Skeletal muscle cell (primary cell): ENCODE data around the gene CELSR3.

Experiments used
- DNase-seq: peaks from one replicate; pipeline ENCODE4 v3.0.0-alpha.2; 2010; ENCODE audit warnings: low read depth
- H3K4me3 ChIP-seq: 2 replicates; pipeline ENCODE4 v1.5.1; 2011; ENCODE audit warnings: low read depth, mild to moderate bottlenecking, control low read depth, low read length, moderate library complexity

The CELSR3 gene

GRCh38 chr3:48687220-48687678 is 24.6 kb upstream of the CELSR3 start:
- H3K4me3 ChIP-seq = no peak overlapping the region

GRCh38 chr3:48686538-48687219 is 24.0 kb upstream of the CELSR3 start:
- no peak overlapping the region for H3K4me3 ChIP-seq
- no peak for DNase-seq

More at GRCh38 chr3:48687220-48687678, 24.6 kb upstream of the CELSR3 start:
- no peak for DNase-seq

GRCh38 chr3:48685603-48686511 is 23.2 kb upstream of the CELSR3 start, which contains the start of gene NCKIPSD:
TSS of gene NCKIPSD (minus strand) at chr3:48685915. CDS start at chr3:48685807, 108 bp downstream.
- H3K4me3 ChIP-seq = peak within 1 kb of the TSS; percentile 94
- no peak for DNase-seq

- H3K4me3 ChIP-seq = peak overlapping the region; percentile 94
- no peak for DNase-seq
Observed at GRCh38 chr3:48685293-48685602, 22.6 kb upstream of the CELSR3 start.

- H3K4me3 ChIP-seq = peak overlapping the region; percentile 94
- DNase-seq = no peak
Observed at GRCh38 chr3:48684480-48685143, 21.9 kb upstream of the CELSR3 start.

- peak overlapping the region; percentile 94 for H3K4me3 ChIP-seq
- no peak for DNase-seq
Observed at GRCh38 chr3:48684054-48684349, 21.3 kb upstream of the CELSR3 start.

GRCh38 chr3:48682786-48683185 is 20.1 kb upstream of the CELSR3 start:
- no peak for DNase-seq
- H3K4me3 ChIP-seq = no peak overlapping the region

- DNase-seq = no peak
- H3K4me3 ChIP-seq = no peak overlapping the region
Observed at GRCh38 chr3:48681974-48682610, 19.4 kb upstream of the CELSR3 start.

GRCh38 chr3:48681541-48681880 is 18.8 kb upstream of the CELSR3 start:
- no peak overlapping the region for H3K4me3 ChIP-seq

GRCh38 chr3:48680811-48681540 is 18.3 kb upstream of the CELSR3 start:
- H3K4me3 ChIP-seq = no peak overlapping the region
- DNase-seq = no peak

More at GRCh38 chr3:48681541-48681880, 18.8 kb upstream of the CELSR3 start:
- DNase-seq = no peak

- DNase-seq = no peak
- no peak overlapping the region for H3K4me3 ChIP-seq
Observed at GRCh38 chr3:48679411-48680391, 17.0 kb upstream of the CELSR3 start.

- H3K4me3 ChIP-seq = no peak overlapping the region
Observed at GRCh38 chr3:48678566-48679380, 16.1 kb upstream of the CELSR3 start.

GRCh38 chr3:48678056-48678455 is 15.4 kb upstream of the CELSR3 start:
- DNase-seq = no peak
- H3K4me3 ChIP-seq = no peak overlapping the region

More at GRCh38 chr3:48678566-48679380, 16.1 kb upstream of the CELSR3 start:
- no peak for DNase-seq

GRCh38 chr3:48674505-48674904 is 11.8 kb upstream of the CELSR3 start:
- no peak for DNase-seq
- no peak overlapping the region for H3K4me3 ChIP-seq

- DNase-seq = no peak
- no peak overlapping the region for H3K4me3 ChIP-seq
Observed at GRCh38 chr3:48672522-48672921, 9.8 kb upstream of the CELSR3 start.

GRCh38 chr3:48664929-48665328 is 2.2 kb upstream of the CELSR3 start:
- no peak for DNase-seq
- no peak overlapping the region for H3K4me3 ChIP-seq

- no peak overlapping the region for H3K4me3 ChIP-seq
- DNase-seq = no peak
Observed at GRCh38 chr3:48664313-48664644, 1.6 kb upstream of the CELSR3 start.
